HG03469 (cell line): ENCODE measurements around the gene ZNRF3.
"Not testable (repeated sequence)": the region's sequence is repeated elsewhere in the genome, so short reads cannot be mapped to it uniquely, and the experiment has no call there.

Experiments
- ATAC-seq: cut with Tn5 transposase; IDR thresholded peaks from one replicate; pipeline ENCODE4 v1.9.1; 2021; ENCODE audit warnings: mild to moderate bottlenecking, moderate library complexity, moderate number of reproducible peaks; ENCODE audit not compliant: unreplicated experiment

The ZNRF3 gene

DNA sequence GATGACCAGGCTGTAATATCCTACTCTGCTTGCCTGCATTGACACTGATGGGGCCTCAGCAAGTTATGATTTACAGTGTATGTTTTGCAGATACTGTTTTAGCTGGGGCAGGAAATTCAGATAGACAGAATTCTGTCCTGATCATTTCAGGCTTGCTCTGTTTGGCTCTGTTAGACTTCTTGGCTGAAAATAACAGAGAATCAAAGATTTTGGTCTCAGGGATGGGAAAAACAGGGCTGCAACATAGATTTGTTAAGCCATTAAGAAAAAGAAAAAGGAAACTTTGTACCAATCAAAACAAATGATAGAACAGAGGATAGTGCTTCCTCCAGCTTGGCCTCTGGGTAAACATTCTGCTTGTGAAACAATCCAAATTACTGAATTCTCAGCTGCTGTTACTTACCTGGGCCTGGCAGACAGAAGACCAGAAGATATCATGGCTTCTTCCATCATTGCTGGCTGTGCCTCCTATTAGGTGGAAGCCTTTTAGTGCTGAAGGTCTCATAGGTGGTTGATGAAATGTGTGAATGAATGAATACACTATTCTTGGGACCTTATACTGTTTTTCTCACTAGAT lies 22.0 kb downstream of the ZNRF3 start:
- no peak for ATAC-seq

DNA sequence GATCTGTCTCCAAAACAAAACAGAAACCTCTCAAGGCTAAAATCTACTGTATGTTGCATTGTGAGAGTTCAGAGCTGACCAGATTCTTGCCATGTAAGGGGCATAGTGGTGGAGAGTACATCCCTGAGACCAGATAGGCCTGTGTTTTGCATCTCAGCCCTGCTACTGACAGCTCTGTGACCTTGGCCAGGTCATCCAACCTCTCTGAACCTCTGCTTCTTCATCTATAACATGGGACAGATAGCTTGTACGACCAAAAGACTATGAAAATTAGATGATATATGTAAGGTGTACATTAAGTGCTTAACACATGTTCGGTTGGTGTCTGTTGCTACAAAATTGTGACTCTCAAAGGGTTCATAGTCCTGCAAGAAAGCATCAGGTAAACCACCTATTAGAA lies 22.9 kb downstream of the ZNRF3 start:
- ATAC-seq: no peak

DNA sequence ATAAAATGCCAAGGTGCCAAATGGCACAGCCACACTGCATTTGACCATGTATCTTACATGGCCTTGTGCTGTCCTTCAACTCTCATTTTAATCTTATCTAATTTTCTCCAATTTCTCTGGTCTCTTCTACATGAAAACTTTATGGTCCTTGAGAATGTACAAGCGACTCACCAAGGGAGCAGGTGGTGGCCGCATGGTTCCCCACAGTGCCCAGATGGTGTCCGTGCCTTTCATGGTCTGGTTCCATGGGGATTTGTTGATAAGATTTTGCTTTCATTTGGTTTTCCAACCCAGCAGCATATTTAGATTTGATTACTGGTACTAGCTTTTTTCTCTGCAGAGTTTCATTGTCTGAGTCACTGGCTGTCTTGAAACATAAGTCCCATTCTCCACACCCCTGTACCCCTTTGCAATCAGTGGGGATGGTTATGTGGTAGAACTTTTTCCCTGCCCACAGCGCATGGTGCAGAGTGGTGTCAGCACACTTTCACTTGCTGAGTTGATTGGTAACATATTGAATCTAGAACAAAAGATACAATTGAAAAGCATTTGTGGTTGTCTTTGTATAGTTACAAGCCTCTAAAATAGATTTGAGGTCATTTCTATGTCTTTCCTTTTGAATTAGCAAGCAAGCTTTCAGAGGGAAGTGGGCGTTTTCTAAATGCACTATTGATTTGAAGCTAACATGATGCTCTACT lies 24.1 kb downstream of the ZNRF3 start:
- ATAC-seq: peak; percentile 68

DNA sequence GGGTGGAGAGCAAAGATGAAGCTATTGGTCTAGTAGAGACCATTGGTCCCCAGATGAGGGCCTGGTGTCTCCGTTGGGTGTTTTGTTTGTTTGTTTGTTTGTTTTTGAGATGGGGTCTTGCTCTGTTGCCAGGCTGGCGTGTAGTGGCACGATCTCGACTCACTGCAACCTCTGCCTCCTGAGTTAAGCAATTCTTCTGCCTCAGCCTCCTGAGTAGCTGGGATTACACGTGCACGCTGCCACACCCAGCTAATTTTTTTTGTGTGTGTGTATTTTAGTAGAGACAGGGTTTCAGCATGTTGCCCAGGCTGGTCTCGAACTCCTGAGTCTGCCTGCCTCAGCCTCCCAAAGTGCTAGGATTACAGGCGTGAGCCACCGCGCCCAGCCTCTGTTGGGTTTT lies 25.4 kb downstream of the ZNRF3 start:
- not testable (repeated sequence) for ATAC-seq

DNA sequence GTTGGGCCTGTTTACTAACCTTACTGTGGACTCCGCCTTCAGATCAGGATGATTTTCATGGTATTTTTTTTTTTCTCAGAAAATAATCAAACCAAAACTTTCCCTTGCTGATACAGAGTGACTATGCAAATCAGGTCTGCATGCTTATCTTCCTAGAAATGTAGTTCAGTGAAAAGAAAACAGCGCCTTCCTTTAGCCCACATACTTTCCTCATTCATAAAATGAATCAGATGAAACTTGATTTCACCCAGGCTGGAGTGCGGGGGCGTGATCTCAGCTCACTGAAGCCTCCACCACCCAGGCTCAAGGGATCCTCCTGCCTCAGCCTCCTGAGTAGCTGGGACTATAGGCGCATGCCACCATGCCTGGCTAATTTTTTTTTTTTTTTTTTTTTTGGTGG lies 26.0 kb downstream of the ZNRF3 start:
- ATAC-seq: no peak

DNA sequence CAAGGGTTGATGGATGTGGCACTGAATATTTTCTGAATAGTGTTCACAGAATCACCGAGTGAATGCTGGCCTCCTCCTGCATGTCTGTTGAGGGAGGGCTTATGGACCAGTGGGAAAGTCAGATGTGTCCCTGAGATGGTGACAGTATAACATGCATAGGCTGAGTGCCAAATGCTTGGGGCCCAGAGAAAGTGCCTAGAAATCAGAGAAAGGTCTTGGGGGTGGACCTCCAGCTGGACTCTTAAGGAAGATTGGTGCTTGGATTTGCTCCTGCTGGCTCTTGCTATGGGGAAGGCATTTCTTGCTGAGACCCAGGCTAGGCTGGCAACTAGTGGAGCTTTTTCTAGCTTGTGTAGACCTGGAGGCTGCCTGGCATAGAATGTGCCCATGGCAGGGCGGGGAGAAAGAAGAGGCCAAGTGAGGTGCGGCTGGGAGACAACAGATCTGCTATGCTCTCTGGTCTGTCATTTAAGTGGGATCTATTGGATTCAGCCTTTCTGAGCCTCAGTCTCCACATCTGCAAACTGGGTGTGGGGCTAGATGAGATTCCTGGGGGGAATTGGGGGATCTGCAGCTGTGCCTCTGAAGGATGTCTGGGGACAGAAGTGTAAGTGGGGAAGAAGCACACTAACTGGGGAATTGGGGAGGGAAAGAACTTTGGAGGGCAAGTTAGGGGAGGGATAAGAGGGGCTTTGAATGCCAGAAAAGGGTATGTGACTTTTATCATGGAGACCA lies 27.4 kb downstream of the ZNRF3 start:
- no peak for ATAC-seq

DNA sequence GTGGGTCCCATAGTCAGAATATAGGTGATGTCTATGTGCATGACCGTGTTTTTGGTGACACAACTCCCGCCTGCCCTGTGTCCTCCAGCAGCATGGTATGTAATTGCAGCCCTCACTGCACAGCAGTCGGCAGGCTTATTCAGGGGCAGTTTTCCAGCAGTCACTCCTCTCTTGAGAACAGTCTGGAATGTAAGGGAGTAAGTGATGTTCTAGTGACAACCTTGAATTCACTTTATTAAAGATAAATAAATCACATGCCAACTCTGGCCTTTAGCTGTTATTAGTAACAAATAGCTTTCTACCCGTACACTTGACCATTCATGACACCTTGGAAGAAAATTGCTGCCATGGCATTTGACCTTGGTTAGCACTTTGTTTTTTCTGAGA lies 27.9 kb downstream of the ZNRF3 start:
- ATAC-seq: no peak

DNA sequence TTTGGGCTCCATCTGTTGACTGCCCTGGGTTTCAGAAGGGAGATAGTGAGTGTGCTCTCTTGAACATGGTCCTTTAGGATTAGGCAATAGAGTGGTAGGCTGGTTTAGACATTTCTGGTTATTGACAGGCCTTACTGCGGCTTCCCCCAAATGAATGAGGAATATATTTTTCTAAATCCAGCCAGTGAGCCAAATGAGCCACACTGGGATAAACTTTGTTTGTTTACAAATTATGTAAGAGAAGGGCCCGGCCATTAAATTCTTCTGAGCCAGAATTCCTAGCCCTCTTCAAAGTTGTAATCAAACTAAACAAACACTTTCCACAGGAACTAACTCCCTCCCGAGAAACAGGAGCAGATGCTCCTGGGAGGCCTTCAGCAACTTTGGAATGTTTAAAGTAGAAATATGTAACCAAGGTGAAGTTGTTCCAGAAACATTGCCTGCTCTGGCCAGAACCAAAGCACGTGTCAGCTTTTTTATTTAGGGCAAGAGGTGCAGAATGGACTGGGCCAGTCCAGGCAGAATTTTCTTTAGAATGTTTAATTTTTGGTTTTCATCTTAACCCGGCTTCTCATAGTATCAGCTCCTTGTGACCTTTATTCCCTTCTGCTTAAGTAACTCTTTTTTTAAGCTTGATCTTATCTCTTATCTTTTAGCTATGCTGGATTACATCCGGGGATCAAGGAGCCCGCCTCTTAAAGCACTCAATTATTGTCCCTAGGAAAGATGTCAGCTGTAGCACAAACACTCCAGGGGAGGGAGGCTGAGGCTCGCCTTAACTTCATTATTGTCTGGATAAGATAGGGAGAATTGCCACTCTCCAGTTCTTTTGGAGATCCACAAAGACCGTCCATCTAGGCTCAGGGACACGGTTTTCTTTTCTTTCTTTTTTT lies 28.7 kb downstream of the ZNRF3 start:
- no peak for ATAC-seq

DNA sequence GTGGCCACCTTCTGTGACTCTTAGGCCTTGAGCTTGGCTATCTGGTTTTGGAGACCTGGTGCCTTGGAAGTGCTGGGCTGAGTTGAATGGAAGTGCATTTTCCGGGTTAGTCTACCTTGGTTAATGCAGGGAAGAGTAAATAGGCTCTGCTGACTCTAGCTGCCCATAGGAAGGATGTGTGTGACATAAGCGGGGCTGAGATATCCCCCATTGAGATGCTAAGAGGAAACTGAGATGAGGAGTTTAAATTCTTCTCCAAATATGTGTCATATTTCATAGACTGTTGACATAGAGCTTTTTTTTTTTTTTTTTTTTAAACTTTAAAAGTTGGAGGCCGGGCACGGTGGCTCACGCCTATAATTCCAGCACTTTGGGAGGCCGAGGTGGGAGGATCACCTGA lies 30.8 kb downstream of the ZNRF3 start:
- no peak for ATAC-seq

DNA sequence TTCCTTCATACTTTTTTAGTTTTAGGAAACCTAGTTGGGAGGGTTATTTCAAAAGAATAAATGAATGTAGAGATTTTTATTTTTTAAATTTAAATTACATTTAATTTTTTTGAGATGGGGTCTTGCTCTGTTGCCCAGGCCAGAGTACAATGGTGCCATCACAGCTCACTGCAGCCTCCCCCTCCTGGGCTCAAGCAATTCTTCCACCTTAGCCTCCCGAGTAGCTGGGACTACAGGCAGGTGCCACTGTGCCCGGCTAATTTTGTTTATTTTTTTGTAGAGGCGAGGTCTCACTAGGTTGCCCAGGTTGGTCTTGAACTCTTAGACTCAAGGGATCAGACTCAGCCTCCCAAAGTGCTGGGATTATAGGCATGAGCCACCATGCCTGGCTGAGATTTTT lies 32.6 kb downstream of the ZNRF3 start:
- ATAC-seq: no peak

DNA sequence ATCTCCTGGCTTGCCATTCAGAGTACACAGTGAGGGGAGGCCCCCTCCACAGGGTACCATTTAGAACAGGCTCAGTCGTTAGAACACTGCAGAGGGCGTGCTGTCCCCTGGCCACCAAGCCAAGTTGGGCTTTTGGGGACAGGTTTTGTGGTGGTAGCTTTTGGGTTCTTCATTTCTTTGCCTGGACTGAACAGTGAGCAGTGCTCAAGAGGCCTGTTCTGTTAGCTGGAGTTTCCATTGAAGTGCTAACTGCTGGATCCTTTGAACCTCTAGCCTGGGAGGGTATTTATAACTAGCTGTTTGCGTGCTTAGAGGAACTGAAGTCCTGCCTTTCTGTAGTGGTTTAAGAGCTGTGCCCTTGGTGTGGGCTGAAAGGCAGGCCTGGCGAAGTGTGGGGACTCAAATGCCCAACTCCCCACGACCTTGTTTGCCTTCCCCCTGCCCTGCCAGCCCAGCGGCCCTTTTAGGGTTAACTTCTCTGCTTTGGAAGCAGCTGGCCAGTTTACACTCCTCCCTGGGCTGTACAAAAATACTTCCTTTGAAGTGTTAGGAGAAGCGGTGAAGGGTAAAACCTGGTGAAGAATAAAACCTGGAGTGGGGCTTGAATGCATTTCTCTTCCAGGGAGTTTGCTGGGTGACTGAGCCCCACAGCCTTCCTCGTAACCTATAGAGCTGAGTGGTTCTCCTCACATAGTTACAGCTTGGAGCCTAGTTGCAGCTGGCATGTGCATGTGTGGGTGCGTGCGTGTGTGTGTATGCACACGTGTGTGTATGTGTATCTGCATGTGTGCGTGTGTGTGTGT lies 34.6 kb downstream of the ZNRF3 start:
- ATAC-seq: no peak

DNA sequence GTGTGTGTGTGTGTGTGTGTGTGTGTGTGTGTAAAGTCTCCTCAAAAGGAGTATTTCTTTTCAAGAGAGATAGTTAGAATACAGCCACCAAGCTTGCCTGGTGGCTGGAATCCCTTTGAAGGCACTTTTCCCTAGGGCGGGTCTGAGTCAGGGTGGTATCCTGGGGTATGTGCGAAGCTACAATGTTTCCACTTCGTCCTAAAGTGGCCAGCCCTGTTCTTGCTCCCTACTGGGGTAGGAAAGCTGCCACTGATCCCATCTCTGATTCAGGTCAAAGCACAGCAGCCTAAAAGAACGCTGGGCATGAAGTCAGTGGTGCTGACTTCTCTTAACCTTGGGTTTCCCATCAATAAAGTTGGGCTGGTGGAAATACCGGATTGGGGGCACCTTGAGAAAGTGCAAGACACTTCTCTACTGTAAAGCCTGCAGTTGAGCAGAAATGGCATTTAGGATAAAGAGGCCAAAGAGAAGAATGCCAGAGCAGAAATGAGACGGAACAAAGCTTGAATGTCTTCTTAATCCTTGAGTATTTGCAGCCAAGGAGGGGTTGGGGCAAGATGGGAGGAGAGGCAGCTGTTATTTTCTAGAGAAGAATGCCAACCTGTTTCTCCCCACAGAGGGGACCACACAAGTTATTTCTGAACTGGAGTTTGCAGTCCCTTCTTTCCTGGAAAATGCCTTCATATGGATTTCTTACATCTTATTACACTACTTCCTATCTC lies 35.3 kb downstream of the ZNRF3 start:
- ATAC-seq: no peak

DNA sequence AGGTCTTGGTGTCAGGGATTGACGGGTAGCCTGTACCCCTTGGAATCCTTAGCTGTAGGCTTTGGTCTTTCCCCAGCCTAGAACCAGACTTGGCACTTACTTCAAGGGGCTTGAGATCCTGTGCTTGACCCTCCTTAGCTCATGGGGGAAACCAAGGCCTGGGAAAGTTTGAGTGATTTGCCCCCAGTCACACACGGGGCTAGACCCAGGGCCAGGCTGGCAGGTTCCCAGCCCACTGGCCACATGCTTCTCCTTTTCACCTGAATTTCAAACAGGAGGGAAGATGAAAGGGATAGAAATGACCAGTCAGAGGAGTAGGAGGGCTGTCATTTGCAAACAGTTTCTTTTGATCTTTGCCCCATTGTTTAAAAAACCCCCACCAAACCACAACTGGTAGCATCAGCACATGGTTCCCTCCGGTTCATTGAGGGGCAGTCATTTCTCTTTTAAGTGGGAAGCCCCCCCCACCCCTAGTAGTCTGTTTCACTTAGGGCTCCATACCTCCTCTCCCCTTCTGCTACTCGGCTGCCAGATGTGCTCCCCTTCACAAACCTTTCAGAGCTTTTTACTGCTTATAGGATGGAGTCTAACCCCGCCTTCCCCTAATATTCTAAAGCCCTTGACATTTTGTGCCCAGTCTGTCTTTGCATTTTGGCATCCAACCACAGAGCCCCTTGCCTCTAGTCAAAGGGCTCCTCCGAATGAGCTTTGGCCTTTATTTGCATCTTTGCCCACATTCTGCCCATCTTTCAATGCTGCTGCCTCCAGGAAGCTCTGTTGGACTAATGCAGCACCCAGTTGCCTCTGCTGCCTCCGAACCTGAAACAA lies 37.6 kb downstream of the ZNRF3 start:
- ATAC-seq: no peak

DNA sequence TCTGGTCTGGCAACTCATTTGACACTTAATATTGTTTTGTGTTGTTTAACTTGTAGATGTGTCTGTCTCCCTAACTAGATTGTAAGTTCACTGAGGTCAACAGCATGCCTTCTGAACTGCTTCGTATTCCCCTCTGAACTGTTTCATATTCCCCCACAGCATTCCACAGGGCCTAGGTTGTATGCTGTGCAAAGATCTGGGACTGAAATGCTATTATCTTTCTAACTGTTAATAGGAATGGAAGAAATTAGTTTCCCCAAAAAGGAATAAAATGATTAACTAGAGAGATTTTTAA lies 38.2 kb downstream of the ZNRF3 start:
- no peak for ATAC-seq

DNA sequence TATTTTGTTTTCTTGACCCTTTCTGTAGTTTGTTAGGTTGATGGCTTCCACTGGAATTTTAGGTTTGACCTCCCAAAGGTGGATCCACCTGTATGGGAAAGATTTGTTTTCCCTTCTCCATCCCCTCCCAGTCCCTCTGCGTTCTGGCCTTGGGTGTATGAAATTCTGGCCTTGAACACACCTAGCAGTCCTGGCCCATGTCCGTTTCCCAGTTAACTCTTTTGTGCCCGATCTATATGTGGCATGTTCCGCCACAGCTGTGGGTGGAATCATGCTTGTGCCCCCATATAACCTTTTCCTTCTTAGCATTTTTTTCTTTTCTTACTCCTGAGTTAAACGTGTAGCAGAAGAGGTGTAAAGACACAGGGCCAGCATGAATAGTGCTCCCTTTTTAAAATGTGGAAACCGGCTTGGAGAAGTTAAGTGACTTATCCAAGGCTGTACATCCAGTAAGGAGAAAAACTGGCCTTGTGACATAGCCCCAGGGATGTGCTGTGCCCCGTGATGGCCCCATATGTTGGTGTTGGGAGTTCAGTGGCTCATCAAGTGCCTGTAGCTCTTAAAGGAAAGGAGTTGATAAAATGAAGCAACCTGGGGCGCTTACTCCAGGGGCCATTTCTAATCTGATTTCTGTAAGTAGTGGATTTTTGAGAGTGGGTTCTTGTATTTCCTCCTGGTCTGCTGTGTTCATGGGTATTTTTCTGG lies 39.3 kb downstream of the ZNRF3 start:
- no peak for ATAC-seq

DNA sequence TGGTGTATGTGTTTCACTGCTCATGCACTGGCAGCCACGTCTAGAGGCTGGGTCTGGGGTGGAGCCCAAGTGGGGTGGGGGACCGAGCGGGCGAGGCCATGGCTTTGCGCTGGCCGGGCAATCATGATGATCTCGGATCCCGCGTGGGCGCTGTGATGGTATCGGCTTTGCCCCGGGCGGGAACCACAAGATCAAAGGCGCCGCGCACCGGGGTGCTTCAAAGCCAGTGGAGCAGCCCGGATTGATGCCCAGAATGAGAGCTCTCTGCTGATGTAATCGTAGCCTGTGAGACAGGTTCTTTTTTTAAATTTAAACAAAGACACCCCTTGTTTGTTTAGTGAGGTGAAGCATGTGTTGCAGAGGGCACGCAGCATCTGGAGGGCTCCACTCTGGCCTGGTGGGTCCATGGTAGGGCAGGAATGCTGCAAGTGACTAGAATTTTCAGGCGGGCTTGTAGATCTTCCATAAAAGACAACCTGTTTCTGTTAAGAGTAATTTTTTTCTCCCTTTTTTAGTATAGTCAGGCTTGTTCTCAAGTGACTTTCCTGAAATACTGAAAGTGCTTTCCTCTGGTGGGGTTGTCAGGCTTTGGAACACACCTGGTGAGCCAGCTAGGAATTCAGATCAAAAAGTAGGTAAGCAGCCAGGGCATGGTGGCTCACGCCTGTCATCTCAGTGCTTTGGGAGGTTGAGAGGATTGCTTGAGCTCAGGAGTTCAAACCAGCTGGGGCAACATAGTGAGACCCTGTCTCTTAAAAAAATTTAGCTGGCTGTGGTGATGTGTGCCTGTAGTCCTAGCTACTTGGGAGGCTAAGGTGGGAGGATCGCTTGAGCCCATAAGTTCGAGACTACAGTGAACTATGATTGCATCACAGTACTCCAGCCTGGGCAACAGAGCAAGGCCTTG lies 40.7 kb downstream of the ZNRF3 start:
- no peak for ATAC-seq

DNA sequence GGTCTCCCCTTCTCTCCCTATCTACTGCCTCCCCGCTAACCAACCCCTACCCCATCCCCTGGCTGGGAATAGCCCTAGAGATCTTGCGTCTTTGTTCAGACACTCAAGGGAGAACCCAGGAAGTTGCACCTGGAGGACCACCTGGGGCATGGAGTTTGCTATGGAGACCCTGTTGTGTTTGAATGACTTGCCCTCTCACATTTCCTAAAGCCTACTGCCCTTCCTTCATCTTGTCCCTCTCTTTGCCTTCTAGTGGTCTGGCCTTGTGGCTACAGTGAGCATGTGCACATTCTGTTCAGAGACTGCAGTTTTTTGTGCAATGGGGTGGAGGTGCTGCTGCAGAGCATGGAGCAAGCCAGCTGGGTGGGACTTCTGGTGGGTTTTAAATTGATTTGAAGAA lies 42.5 kb downstream of the ZNRF3 start:
- ATAC-seq: no peak

DNA sequence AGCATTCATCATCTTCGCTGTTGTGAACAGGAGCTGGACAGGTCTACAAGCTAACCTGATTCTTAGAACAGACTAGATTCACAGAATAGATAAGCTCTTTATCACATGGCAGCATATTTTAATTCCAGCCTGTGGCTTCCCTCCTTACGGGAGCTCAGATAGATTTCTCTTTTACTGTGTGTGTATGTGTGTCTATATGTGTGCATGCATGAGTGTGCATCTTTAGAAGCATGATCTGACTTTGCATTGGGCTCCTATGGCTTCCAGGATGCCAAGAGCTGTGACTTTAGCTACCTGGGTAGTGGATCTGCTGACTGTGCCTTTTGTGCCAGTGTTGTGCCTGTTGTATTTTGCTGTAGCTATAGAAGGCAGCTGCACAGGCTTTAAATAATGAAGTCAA lies 44.3 kb downstream of the ZNRF3 start:
- ATAC-seq: no peak
